NCI-H2171 treated with DMSO at 0.1 percent for 48 hours (cell line): Measurements from ENCODE around the gene COMMD1.
"Not testable (repeated sequence)": the region's sequence is repeated elsewhere in the genome, so short reads cannot be mapped to it uniquely, and the experiment has no call there.

Experiments used
- DNase-seq: peaks from one replicate; lab custom pipeline; 2025; lab: John Stamatoyannopoulos, UW

COMMD1 gene

DNA sequence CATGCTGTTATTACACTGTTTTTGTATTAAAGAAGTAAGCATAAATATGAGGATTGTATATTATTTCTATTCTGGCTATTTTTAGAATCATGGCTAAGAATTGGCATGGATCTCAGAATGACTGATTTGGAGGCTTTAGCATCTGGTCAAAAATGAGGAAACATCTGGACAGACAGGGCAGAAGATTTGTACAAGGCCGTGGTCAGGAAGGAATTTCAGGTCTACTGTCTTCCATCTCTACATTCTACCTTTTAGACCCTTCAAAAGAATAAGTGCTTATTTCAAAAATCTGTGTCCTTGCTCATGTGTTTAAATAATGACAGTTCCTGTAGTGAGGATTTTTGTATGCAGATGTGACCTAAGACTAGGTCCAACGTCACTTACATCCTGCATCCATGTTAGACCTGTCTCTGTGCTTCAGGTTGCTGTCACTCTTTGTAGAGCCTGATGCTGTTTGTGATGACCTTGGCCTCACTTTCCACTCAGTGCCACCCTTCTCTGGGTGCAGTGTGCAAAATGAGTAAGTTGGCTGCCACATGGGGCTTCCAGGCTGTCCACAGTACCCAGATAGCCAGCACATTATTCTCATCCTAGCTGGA, 235.8 kb downstream of the COMMD1 start:
- DNase-seq, result no peak

DNA sequence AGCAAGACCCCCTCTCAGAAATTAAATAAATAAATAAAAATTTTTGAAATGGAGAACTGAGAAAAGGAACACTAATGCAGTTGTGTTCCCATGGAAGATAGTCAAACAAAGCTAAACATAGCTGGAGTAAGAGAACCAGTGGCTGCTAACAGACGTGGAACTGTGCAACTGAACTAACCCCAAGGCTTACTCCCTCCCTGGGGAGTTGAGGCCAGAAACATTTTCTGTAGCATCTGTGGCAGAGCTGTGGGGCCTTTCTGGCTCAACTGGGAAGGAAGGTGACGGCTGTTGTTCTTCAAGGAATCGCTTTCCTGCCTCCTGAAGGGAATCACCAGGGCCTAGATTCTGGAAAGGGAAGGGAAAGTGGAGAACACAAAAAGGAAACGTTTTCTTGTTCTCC, 236.6 kb downstream of the COMMD1 start:
- DNase-seq, result peak; percentile 38

DNA sequence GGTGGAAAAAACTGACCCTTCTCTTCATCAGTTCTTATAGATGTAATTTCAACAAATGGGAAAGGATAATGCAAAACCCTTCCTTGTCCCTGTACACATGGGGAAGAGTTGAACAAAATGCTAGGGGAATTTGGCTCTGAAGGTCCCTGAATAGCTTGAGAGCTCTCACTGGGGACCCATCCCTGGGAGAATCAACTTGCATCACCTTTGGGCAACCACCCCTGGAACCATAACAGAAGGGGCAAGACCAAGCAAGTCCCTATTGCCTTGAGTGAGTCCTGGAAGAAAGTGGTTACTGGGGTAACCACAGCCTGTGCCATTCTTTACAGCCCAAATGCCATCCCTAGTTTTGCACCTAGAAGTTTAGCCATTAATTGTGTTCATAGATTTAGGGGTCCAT, 238.2 kb downstream of the COMMD1 start:
- DNase-seq, result peak; percentile 3

DNA sequence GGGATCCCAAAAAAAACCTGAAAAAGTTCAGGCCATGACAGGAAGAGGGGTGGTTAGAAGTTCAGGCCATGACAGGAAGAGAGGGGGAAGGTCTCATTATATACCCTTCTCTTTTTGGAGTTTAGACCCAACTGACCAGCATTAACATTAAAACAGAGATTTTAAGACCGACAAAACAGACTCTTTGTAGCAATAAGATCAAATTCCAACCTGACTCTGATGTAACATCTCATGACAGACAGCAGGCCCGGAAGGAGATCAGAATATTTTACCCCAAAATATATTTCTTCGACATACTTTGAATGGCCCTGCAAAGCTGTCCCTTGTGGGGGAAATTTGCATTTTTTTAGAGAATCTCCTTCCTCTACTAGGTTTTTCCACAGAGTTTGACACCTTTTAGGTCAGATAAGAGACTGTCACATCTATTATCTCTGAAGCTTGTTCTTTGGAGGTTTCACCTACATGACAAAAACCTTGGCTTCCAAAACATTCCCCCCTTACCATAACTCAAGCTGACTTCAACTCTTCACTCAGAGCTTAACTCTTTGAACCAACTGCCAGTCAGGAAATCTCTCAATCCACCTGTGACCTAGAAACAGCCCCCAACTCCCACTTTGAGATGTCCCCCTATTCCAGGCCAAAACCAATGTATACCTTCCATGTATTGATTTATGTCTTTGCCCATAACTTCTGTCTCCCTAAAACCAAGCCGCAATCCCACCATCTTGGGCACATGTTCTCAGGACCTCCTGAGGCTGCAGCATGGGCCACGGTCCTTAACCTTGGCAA, 239.4 kb downstream of the COMMD1 start:
- no peak for DNase-seq

DNA sequence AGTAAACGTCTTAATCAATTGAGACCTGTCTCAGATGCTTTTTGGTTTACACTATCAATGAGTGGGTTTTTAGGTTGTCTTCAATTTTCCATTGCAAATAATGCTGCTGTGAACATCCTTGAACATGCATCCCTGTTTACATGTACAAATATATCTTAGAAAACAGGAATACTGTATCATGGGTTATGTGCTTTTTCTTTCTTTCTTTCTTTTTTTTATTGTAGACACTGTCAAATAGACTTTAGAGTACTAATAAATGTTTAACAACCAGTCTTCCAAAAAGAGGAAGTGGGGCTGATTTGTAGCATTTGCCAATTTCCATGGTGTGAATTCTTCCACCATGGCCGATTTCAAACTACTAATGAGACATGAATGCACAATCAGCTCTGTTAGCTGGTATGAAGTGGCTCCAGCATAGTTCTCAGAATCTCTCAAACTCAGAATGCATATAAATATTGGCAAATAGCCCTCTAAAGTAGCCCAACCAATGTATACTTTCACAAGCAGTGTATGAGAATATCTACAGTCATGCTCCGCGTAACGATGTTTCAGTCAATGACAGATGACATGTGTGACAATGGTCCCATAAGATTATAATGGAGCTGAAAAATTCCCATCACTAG, 240.1 kb downstream of the COMMD1 start:
- no peak for DNase-seq

DNA sequence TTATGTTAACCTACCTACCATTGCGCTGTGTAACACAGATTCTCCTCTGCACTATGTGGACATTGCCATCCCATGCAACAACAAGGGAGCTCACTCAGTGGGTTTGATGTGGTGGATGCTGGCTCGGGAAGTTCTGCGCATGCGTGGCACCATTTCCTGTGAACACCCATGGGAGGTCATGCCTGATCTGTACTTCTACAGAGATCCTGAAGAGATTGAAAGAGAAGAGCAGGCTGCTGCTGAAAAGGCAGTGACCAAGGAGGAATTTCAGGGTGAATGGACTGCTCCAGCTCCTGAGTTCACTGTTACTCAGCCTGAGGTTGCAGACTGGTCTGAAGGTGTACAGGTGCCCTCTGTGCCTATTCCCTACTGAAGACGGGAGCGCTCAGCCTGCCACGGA, 241.3 kb downstream of the COMMD1 start:
- not testable (repeated sequence) for DNase-seq

DNA sequence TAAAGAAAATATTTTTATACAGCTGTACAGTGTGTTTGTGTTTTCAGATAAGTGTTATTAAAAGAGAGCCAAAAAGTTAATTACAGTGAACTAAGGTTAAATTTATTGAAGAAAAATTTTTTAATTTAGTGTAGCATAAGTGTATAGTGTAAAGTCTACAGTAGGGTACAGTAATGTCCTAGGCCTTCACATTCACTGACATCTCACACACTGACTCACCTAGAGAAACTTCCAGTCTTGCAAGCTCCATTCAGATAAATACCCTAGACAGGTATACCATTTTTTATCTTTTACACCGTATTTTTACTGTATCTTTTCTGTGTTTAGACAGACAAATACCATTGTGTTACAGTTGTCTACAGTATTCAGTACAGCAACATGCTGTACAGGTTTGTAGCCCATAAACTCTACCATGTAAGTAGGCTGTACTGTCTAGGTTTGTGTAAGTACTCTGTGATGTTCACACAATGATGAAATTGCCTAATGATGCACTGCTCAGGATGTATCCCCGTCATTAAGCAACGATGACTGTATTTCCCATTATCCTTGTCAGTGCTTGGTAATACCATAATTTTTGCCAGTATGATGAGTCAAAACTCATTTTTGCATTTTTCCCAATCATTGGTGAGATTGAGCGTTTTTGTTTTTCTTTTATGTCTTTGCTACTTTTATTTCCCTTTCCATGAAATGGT, 242.3 kb downstream of the COMMD1 start:
- no peak for DNase-seq

DNA sequence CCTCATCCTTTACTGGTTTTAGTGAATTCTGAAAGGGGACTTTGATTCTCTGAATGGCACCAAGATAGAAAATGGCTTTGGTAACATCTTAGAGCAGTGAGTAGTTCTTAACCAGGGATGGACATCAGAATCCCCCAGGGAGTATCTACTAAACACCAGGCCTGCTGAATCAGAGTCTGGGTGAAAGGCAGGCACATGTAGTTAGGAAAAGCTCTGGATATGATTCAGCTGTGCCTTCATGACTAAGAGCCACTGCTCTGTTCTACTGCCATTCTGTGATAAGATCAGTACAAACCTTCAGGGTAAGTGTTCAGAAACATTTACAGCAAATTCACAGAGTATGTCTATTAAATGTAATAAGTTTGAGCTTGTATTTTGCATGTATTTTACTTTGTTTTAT, 244.2 kb downstream of the COMMD1 start:
- DNase-seq, result no peak

DNA sequence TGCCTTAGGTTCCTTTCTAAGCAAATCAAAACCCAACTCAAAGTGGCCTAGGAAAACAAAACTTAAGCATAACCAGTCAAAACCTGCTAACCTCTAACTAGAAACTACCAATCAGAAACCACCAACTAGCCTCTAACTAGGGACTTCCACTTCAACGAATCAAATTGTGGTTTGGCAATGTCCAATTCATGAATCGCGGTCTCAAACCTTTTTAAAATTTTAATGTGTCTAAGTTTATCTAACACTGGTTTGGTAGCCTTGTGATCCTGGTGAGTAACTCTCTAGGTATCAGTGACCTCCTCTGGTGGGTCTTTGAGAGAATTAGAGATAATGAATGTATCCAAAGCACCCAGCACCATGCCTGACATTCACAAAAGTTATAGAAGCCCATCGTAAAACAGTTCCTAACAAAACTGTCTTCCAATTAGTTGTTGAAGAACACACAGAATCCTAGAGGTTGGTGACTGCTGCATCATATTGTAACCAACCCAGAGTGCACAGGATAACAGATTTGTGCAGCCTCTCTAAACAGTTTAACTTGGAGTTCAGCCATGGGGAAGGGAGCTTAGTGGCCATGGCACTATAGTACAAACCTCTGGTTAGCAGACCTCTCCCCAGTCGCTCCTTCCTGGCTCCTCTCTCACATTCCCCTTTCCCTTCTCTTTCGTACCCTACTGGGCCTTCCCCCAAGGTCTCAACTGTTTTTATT, 245.3 kb downstream of the COMMD1 start:
- DNase-seq, result no peak

DNA sequence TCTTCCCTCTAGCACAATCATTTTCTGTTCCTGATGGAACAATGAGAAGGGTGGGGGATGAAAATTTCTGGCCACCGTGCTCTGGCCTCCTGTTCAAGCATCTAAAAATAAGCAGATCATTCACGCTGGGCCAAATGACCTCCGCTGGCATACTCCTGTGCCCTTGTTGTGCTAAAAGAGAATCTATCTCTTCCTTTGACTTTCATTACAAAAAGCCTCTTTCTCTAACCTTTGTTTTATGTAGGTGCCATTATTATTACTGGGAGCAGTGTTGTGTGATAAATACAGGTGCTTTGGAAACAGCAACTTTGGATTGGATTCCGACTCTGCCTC, 245.8 kb downstream of the COMMD1 start:
- DNase-seq, result no peak

DNA sequence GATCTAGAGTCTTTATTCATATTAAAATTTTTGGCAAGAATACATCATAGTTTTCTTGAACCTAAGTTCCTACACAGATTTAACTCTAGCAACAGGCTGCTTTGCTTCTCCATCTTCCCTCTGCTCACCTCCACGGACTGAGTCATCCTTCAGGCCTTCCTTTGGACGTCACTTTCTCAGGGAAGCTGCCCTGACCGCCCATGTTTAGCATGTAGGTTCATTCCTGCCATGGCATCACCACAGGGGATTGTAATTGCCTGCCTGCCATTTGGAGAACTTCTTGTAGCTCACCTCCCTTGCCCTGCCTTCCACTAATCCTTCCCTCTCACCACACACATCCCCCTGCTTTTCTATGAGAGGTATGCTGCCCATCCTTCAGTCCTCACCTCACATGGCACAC, 246.5 kb downstream of the COMMD1 start:
- no peak for DNase-seq

DNA sequence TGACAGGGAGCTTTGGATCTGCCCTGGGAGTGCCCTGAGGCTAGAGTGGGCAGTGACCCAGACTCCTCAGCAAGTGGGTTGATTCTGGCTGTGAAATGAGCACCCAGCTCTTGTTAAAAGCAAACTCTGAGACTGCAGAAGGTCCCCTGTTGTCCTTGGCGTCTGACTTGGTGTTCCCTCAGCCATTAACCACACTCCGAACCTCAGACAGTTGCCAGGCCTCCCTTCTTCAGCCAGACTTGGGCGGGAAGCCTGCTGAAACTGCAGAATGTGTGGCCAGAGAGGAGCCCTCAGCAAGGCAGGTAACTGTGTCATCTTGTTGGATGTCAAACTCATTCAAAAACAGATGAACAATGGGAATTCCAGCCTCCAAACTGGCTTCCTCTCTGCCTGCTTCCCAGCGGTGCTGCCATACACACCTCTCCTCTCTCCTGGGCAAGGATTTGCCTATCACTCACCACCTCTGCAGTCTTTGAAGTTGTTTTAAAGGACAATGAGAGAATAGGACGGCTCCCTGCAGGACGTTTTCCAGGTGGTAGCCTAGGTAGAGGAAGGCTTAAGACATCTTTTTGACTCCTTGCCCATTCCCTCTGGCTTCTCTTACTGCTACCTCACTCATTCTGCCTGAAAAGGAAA, 251.5 kb downstream of the COMMD1 start:
- DNase-seq, result no peak

DNA sequence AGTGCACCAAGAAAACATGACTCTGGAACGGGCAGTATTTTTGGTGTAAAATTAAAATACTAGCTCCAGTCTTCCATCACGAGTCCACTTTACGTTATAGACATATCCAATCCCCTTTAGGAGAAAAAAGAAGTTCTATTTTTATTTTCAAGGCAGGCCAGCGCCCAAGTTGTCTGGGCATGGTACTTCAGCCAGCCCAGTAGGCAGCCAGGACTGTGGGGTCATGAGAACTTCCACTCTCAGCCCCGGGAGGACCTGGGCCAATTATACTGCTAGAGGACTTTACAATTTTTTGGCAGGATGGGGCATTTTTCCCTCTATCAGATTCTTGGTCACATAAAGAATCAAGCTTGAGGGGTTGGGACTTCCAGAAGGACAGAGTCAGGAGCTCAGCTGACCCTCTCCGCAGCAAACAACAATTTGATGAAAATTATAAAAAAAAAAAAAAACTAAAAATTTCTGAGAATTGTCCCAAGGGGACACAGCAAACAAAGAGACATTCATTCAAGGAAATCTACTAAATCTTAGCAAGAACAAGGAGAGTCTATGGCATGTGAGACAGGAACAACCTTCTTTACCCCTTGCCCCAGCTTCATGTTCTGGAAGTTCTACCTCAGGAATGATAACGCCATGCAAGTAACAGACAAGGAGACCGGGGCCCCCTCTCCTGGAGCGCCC, 253.1 kb downstream of the COMMD1 start:
- no peak for DNase-seq

DNA sequence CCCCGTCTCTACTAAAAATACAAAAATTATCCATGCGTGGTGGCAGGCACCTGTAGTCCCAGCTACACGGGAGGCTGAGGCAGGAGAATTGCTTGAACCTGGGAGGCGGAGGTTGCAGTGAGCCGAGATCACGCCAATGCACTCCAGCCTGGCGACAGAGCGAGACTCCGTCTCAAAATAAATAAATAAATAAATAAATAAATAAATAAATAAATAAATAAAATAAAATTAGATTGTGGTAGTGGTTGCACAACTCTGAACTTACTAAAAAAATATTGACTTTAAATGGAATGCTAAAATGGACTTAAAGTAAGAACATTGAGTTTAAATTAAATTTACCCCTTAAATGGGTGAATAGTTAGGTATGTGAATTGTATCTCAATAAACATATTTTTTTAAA, 255.2 kb downstream of the COMMD1 start:
- DNase-seq, result not testable (repeated sequence)

DNA sequence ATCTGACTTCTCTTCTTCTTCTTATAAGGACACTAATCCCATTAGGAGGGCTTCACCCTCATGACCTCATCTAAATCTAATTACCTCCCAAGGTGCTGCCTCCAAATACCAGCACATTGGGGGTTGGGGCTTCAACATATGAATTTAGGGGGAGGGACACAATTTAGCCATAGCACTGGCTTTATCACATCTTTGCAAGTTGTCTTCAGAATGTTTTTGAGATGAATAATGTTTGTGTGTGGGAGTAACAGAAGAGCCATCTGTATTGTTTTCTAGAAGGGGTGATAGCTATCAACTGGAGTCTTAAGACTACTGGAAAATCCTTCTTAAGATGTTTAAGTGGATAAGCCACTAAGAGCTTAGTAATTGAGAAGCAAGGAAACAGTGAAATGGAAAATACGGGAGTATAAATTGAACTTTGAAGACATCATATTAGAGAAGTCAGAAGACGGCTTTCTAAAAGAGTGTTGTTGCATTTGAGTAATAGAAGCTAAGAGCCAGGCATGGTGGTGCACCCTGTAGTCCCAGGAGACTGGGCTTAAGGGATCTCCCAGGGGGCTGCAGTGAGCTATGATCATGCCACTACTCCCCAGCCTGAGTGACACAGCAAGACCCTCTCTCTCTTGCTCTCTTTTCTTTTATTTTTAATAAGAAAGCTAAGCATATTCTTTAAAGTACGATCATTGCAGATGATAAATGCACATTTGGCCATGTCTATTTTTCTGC, 257.8 kb downstream of the COMMD1 start:
- no peak for DNase-seq

DNA sequence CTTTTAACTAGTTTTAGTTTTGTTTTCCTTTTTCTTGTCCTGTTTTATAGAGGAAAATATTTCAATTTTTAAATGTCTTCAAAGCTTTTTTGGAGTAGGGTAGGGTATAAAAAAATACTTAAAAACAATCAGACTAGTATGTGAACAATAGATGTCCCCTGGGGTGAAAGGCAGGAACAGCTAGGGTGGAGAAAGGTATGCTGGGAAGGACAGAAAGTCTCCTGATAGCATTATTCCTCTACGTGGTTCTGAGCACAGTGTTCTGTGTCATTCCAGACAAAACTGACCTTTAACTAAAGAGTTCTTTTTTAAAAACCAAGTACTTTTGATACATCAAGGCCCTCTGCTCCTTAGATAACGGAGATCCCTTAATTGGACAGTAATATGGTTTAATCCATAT, 258.4 kb downstream of the COMMD1 start:
- no peak for DNase-seq

DNA sequence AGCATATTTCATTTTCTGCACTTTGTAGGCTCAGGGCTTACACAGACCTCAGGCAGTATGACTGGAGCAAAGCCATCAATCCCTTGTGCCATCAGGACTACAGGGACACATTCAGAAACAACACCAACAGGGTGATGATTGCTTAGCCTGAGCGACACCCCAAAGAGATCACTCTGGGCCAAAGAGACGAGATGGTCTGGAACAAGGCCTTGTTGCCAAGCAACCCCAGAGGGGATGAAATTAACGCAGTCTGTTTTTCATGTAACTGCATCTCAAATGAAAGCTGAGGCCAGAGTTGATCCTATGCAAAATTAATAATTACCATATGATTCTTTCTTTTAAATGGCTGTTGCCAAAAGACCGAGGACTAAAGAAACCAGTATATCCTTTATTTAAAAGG, 270.3 kb downstream of the COMMD1 start:
- DNase-seq, result no peak

DNA sequence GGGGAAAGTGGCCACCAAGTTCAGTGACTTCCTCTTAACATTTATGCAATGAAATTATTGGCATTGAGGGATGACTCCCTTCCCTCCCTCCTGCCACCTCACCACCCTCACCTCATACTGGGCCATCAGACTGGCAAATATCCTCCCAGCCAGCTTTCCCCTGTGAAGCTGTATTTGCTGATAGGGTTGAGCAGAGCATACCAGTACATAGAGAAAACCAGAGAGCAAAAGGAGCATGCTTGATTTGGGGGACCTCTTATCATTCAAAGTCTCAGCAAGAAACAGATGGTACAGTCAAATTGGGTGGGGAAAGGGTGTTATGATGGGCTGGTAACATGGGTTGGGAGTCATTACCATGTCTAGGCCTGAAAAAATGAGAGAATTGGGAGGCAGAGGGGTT, 271.3 kb downstream of the COMMD1 start:
- DNase-seq, result no peak

DNA sequence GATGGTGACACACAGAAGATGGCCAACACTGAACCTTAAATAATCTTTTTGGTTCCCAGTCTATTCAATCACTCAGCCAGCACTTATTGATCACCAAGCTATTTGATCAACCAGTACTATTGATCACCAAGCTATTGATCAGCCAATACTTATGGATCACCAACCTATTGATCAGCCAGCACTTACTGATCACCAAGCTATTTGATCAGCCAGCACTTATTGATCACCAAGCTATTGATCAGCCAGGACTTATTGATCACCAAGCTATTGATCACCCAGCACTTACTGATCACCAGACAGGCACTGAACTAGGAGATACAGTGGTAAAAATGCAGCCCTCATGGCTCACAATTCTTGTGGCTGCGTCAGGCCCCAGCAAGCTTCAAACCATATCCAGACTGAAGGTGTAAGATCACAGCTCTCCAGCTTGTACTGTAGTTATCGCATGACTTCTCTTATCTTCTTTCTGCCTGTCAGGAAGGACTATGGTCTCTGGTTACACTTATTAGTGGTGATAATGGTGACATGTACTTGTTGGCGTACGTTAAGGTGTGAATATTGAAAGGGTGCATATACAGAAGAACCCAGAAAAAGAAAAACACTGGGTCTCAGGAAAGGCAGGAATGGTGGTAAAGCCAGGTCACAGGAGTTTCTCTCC, 272.0 kb downstream of the COMMD1 start:
- DNase-seq, result no peak

DNA sequence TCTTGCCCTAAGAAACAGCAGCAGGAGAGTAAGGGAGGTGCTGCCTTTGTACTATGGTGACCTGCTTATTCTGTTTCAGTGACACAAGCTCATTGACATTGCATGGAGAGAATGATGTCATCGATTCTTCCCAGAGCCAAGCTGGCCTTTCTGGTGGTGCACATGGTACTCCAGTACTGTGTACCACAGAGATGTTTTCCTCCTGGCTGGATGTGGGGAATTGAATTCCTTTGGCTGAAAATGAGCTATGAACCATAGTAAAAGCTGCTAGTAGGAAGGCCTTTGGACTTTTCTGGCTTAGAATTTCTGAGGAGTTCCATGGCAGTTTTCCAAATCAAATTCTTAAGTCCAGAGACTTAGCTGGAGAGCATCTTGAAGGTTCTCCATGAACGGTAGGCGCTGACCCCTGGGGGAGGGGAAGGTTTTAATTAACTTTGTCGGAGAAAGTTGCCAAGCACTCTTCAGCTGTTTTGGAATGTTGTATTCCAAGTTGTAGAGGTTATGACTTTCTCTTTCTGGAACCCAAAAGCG, 273.3 kb downstream of the COMMD1 start:
- DNase-seq, result no peak
